B cell (primary cell): ENCODE results near the gene SLC26A1.

Experiments used
- CTCF ChIP-seq: fragments of 200-600 bp; IDR thresholded peaks from one replicate; pipeline ENCODE4 v1.8.0; 2022; ENCODE audit warnings: antibody characterized with exemption, mild to moderate bottlenecking
- EZH2 ChIP-seq: IDR thresholded peaks from 2 replicates; pipeline ENCODE4 v1.6.1; 2012; ENCODE audit warnings: borderline replicate concordance, low read depth, mild to moderate bottlenecking, moderate library complexity, low read length; ENCODE audit not compliant: insufficient read depth, poor library complexity, severe bottlenecking

GRCh38 chr4:950136-951020 is 42.8 kb downstream of the SLC26A1 start:
- TF ChIP-seq CTCF (no peak), EZH2 (no peak)
